HG03378 (cell line): ENCODE data around the gene TNIK.
A peak's percentile ranks its signal among the peaks of the same experiment; 100 is the strongest.

Source experiments
- ATAC-seq: cut with Tn5 transposase; IDR thresholded peaks from one replicate; pipeline ENCODE4 v1.9.1; 2021; ENCODE audit warnings: mild to moderate bottlenecking, moderate library complexity; ENCODE audit not compliant: unreplicated experiment

TNIK gene

GRCh38 chr3:171470714-171471227 is 10.6 kb upstream of the TNIK start:
- ATAC-seq = no peak

- ATAC-seq = no peak
Measured at GRCh38 chr3:171469376-171469775, 9.2 kb upstream of the TNIK start.

- ATAC-seq = peak; percentile 58
Measured at GRCh38 chr3:171468296-171468906, 8.2 kb upstream of the TNIK start.

GRCh38 chr3:171465763-171466162 is 5.6 kb upstream of the TNIK start:
- ATAC-seq = no peak

- no peak for ATAC-seq
Measured at GRCh38 chr3:171464462-171464861, 4.3 kb upstream of the TNIK start.

- no peak for ATAC-seq
Measured at GRCh38 chr3:171462224-171462623, 2.0 kb upstream of the TNIK start.

GRCh38 chr3:171461525-171461917 is 1.3 kb upstream of the TNIK start:
- no peak for ATAC-seq

- ATAC-seq = peak; percentile 29
Measured at GRCh38 chr3:171460725-171461524, 720 bp upstream of the TNIK start.

- no peak for ATAC-seq
Measured at GRCh38 chr3:171459137-171459941, 866 bp downstream of the TNIK start.

- no peak for ATAC-seq
Measured at GRCh38 chr3:171458864-171459136, 1.4 kb downstream of the TNIK start.

GRCh38 chr3:171458071-171458863 is 1.9 kb downstream of the TNIK start:
- ATAC-seq = no peak

- no peak for ATAC-seq
Measured at GRCh38 chr3:171457607-171458061, 2.6 kb downstream of the TNIK start.

- no peak for ATAC-seq
Measured at GRCh38 chr3:171456765-171457606, 3.2 kb downstream of the TNIK start.

GRCh38 chr3:171455603-171456550 is 4.3 kb downstream of the TNIK start:
- no peak for ATAC-seq

GRCh38 chr3:171454041-171454440 is 6.2 kb downstream of the TNIK start:
- no peak for ATAC-seq

- no peak for ATAC-seq
Measured at GRCh38 chr3:171453180-171453886, 6.9 kb downstream of the TNIK start.

- no peak for ATAC-seq
Measured at GRCh38 chr3:171452328-171452727, 7.9 kb downstream of the TNIK start.

GRCh38 chr3:171451915-171452314 is 8.3 kb downstream of the TNIK start:
- no peak for ATAC-seq
